HG03159 (cell line): ENCODE results near the gene ITPR2.
"Not testable (repeated sequence)": the region's sequence is repeated elsewhere in the genome, so short reads cannot be mapped to it uniquely, and the experiment has no call there.

Experiments
- ATAC-seq: cut with Tn5 transposase; IDR thresholded peaks from one replicate; pipeline ENCODE4 v1.9.1; 2021; ENCODE audit warnings: mild to moderate bottlenecking, moderate library complexity; ENCODE audit not compliant: unreplicated experiment

The ITPR2 gene

GRCh38 chr12:26327975-26328644 is 504.9 kb downstream of the ITPR2 start:
- ATAC-seq = peak; percentile 70

DNA sequence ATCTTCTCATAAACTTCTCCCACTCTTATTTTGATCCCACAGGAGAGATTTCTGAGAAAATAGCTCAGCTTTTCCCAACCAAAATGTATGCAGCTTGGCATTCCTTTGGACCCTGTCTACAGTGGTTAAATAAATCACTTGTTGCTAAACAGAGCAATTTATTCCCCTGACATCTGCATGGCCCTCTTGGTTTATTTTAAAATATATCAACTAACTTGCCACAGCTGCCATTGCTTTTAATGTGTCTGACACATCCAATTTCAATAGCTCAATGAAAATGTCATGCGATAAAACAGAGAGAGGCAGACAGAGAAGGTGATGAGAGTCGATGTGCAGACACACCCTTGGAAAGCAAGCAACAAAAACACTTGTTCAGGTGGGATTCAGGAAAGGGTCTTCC is 509.3 kb downstream of the ITPR2 start:
- no peak for ATAC-seq

GRCh38 chr12:26319511-26319910 is 513.5 kb downstream of the ITPR2 start:
- no peak for ATAC-seq

DNA sequence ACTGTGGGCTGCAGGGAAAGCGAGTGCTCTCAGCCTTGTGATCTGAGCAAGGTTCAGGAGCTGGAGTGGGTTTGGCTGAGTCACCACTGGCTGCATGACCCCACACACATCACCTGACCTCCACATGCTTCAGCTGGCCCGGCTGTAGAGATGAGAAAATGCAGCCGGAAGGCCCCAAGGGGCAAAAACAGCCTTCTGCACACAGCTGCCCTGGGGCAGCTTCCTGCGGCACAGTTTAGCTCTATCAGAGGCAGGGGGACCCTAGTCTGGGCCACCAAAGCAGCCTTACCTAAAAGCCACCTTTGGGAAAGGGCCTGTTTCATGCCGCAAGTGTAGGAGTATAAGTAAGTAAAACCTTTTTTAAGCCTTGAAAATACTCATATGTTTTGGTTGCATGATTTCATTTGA is 514.3 kb downstream of the ITPR2 start:
- peak; percentile 87 for ATAC-seq

DNA sequence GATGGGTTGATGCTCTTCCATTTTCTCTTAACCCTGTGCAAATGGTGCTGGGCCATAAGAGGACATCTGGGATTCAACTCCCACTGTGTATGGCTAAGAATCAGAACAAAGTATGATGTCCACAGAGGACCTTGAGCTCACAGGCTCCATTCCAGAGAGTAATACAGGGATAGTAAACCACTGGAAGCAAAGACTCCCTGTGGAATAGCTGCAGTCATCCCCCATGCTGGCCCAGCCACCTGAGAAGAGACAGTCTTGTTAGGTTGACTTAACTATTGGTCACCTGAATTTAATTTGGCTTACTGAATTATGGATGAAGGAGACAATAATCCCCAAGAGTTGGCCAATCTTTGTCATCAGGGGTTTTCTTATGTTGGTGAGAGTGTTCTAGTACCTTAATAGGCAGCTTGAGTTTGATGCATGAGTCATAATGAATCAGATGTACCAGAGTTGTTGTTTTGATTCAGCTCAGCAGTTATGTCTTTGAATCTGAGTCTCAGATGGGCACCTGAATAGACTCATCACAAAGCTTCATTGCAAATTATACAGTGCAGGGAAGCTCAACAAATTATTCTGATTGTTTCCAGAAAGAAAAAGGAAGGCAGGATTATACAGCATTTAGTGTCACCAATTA is 514.9 kb downstream of the ITPR2 start:
- ATAC-seq = peak; percentile 71

DNA sequence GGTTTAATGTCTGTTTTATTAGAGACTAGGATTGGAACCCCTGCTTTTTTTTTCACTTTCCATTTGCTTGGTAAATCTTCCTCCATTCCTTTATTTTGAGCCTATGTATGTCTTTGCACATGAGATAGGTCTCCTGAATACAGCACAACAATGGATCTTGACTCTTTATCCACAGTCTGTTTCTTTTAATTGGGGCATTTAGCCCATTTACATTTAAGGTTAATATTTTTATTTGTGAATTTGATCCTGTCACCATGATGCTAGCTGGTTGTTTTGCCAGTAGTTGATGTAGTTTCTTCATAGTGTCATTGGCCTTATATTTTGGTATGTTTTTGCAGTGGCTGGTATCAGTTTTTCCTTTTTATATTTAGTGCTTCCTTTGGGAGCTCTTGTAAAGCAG is 518.9 kb downstream of the ITPR2 start:
- not testable (repeated sequence) for ATAC-seq

GRCh38 chr12:26310489-26310888 is 522.5 kb downstream of the ITPR2 start:
- not testable (repeated sequence) for ATAC-seq

GRCh38 chr12:26309634-26310033 is 523.4 kb downstream of the ITPR2 start:
- ATAC-seq = no peak

- ATAC-seq = no peak
Measured at GRCh38 chr12:26304273-26304672, 528.7 kb downstream of the ITPR2 start.

- ATAC-seq = no peak
Measured at GRCh38 chr12:26303418-26303817, 529.6 kb downstream of the ITPR2 start.

DNA sequence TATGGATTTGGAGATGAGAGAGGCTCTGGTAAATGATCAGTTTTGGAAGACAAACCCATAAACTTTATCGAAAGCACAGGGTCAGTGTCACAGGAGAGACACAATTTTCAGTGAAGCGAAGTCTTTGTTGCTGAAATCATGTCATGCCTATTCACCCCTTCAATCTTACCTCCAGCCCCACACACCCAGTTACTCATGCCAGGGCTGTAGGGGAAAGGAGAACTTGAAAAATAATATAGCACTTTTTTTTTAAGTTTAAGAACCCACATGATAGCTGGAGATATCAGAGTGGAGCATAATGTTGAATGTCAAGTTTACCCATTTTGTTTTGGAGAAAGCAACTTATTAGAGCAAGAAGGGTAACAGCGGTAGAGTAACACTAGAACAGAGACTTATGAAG is 530.2 kb downstream of the ITPR2 start:
- ATAC-seq = no peak

- ATAC-seq = no peak
Measured at GRCh38 chr12:26299751-26300150, 533.2 kb downstream of the ITPR2 start.

DNA sequence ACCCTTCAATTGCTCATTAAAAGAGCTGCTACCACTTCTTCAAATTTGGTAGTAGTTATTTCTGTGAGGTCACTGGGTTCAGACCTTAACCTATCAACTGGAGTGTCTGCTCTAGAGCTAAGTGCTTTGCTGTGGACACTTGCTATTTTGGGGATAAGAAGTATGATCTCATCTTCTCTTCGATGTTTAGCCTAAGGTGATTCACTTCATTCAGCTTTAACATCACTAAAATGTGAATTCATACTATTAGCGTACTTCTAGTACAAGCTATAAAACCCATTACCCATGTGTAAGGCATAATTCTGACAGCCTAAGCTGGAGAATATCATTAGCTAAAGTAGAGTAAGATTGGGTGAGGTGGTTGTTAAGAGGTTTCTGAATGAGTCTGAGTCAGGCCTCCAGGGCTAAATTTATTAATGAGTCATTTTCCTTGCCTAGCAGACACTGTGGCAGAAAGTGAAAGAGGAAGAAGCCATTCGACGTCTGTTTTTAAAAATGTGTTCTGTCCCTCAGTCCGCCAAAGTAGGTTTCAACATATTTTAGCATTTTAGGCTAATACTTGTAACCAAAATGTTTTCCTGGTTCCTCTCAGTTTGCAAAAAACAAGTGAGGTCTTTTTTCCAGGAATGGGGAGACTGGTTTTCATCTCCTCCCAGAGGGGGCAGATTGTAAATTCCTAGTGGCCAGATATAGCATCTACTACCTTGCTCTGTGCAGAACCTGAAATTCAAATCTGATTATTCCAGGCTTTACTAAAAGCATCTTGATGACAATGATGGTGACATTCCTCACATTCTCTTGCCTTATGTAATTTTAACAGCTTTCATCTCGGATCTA is 534.0 kb downstream of the ITPR2 start:
- ATAC-seq = peak; percentile 99

- ATAC-seq = no peak
Measured at GRCh38 chr12:26297396-26298070, 535.5 kb downstream of the ITPR2 start.

DNA sequence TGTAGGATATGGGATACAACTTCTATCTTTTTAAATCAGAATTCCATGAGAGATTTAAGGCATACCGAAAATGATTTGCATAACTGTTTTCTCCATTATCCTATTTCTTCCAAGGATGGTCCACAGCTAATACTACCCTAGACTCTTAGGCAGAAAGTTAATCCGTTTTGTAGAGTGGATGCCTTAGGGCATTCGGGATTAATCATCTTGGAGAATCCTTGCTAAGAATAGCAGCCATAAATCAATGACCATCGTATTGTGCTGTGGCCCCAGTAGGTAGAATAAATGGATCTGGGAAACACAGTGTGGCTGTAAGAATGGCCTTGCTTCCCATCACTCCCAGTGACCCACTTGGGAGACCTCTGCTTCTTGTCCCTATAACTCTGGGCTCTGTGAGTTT is 538.0 kb downstream of the ITPR2 start:
- ATAC-seq = no peak

- no peak for ATAC-seq
Measured at GRCh38 chr12:26293612-26294011, 539.4 kb downstream of the ITPR2 start.

DNA sequence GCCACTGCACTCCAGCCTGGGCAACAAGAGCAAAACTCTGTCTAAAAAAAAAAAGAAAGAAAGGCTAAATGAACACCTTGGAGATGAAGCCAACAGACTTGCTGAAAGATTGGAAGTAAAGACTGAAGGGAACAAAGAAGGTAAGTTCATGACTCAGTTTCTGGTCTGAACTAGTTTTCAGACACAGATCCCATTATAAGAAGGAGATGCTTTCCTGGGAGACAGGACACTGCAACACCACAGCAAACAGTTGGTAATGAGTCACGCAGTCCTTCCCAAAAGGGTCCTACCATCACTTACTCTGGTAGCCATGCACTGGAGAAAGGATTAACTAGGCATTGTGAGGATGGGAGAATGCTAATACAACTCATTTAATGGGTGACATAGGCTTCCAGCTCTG is 540.4 kb downstream of the ITPR2 start:
- ATAC-seq = no peak

DNA sequence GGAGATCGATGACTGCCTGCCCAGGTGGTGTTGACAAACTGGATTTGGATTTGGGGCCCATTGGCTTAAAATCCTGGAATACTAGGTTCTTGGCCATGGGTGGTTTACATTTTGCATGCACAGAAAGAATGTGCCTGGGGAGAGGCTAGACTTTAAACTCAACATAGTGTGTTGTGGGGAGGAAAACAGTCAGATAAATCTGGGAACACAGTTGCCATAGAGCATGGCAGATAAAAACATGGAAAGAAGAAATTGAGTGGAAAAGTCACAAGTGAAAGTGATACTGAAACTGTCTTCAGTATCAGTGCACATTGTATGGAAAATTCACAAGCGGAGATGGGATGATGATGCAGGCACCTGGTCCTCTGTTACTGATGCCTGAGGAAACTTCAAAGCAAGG is 542.4 kb downstream of the ITPR2 start:
- no peak for ATAC-seq

GRCh38 chr12:26287671-26288381 is 545.2 kb downstream of the ITPR2 start:
- ATAC-seq = no peak
